ENCODE data around the gene ENDOV. TPM values are rescaled to one million over a fixed set of nuclear protein-coding genes. Genes with fewer than 3 reads are reported as not detected.

The ENDOV gene
- total RNA-seq, 2 experiments from 2014 or later, result 10.1 to 12.0 TPM

DNA sequence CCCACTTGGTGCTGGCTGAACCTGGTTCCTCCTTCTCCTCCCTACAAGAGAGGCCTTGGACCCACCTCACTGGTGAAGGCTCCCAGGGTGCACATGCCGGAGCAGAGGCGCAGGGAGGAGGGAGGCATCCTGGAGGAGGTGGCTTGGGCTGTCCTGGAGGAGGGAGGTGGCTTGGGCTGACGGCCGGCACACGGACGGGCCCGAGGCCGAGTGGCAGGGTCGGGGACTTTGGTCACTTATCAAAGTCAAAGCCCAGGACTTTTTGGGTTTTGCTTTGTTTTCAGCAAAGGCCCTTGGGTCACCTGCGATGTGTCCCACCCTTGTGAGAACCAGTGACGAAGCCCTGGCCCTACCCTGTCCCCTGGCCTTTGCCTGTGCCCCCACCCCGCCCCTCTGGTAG, 28.5 kb downstream of the ENDOV start:
- Histone ChIP-seq H3K9me3 (ENCODE audit: control insufficient read depth in 1 of 2, insufficient read depth in 1 of 2, low read length in 2 of 2) (peaks cover 0 to 14% of the 10 kb centered on the region in 2 experiments), H3K27me3 (ENCODE audit: control insufficient read depth in 1 of 2, insufficient read depth in 2 of 2, low read length in 2 of 2) (peaks cover 4 to 9% of the 10 kb centered on the region in 2 experiments), H3K4me3 (ENCODE audit: low read length) (no peak overlapping the region), H3K4me1 (ENCODE audit: insufficient read depth, low read length) (no peaks in the 10 kb centered on the region), H3K27ac (ENCODE audit: low read depth in 1 of 2, low read length in 2 of 2) (no peak overlapping the region), H3K36me3 (ENCODE audit: insufficient read depth, low read length) (no peaks in the 10 kb centered on the region)
- ATAC-seq (ENCODE audit: poor library complexity) (no peak), DNase-seq (no peak)
- Mint-ChIP-seq H3K36me3 (ENCODE audit: low read depth) (no peaks in the 10 kb centered on the region), H3K4me1 (ENCODE audit: low read depth) (no peaks in the 10 kb centered on the region), H3K27ac (no peak overlapping the region), H3K9me3 (no peaks in the 10 kb centered on the region), H3K4me3 (no peak overlapping the region), H3K27me3 (peaks cover 5% of the 10 kb centered on the region)
- TF ChIP-seq, protein P1, sequence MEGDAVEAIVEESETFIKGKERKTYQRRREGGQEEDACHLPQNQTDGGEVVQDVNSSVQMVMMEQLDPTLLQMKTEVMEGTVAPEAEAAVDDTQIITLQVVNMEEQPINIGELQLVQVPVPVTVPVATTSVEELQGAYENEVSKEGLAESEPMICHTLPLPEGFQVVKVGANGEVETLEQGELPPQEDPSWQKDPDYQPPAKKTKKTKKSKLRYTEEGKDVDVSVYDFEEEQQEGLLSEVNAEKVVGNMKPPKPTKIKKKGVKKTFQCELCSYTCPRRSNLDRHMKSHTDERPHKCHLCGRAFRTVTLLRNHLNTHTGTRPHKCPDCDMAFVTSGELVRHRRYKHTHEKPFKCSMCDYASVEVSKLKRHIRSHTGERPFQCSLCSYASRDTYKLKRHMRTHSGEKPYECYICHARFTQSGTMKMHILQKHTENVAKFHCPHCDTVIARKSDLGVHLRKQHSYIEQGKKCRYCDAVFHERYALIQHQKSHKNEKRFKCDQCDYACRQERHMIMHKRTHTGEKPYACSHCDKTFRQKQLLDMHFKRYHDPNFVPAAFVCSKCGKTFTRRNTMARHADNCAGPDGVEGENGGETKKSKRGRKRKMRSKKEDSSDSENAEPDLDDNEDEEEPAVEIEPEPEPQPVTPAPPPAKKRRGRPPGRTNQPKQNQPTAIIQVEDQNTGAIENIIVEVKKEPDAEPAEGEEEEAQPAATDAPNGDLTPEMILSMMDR (IDR thresholded peaks at IDR 0.05), result no peak
- ChIA-PET POLR2A (interaction anchor here (1.4 kb wide), 1 partner anchor 11 kb away, joined by 5 read pairs; no protein-coding TSS in a partner anchor), CTCF (no interaction called here)
- intact Hi-C loops (cut with DNase I, micrococcal nuclease), result no loop called here

DNA sequence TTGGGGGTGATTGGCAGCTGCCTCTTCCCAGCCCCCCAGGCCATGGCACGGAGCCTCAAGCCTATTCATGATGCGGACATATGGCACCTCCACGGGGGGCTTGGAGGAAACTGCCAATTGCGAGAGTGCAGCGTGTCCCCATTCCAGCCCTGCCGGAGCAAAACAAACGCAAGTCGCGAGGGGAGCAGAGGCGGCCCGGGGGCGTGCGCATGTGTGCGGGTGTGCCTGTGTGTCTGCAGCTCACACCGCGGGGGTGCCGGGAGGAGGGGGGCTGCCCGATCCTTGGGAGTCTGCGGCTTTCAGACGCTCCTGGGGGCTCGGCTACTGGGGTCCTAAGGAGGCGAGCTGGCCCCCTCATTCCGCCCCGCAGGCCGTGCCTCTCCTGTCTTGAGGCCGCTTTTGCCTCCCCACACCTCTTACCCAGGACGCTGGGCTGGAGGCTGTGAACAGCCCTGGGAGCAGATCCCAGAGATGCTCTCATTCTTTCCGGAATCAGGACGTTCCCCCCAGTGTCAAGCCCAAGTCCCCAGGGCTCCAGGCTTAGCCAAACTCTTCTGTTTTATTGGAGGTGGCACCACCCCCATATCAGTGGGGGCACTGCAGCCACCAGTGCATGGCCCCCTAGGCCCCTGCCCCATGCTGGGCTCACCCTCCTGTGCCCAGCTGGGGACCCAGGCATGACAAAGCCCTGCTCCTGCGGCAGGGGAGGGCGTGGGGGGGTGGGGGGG, 29.1 kb downstream of the ENDOV start:
- Histone ChIP-seq H3K9me3 (ENCODE audit: control insufficient read depth in 1 of 2, insufficient read depth in 1 of 2, low read length in 2 of 2) (peaks cover 0 to 14% of the 10 kb centered on the region in 2 experiments), H3K27me3 (ENCODE audit: control insufficient read depth in 1 of 2, insufficient read depth in 2 of 2, low read length in 2 of 2) (peaks cover 4 to 9% of the 10 kb centered on the region in 2 experiments), H3K36me3 (ENCODE audit: insufficient read depth, low read length) (no peaks in the 10 kb centered on the region), H3K27ac (ENCODE audit: low read depth in 1 of 2, low read length in 2 of 2) (no peak overlapping the region), H3K4me3 (ENCODE audit: low read length) (no peak overlapping the region), H3K4me1 (ENCODE audit: insufficient read depth, low read length) (no peaks in the 10 kb centered on the region)
- no peak overlapping the region for H3K27ac Mint-ChIP-seq
- no peak for ATAC-seq (ENCODE audit: poor library complexity)
- ChIA-PET POLR2A (no interaction called here), CTCF (no interaction called here)
- H3K36me3 Mint-ChIP-seq (ENCODE audit: low read depth), result no peaks in the 10 kb centered on the region
- peaks cover 5% of the 10 kb centered on the region for H3K27me3 Mint-ChIP-seq
- H3K4me3 Mint-ChIP-seq, result no peak overlapping the region
- no peaks in the 10 kb centered on the region for H3K9me3 Mint-ChIP-seq
- intact Hi-C loops (cut with DNase I, micrococcal nuclease), result no loop called here
- TF ChIP-seq, protein P1 (IDR thresholded peaks at IDR 0.05), result no peak
- DNase-seq, result no peak
- H3K4me1 Mint-ChIP-seq (ENCODE audit: low read depth), result no peaks in the 10 kb centered on the region

DNA sequence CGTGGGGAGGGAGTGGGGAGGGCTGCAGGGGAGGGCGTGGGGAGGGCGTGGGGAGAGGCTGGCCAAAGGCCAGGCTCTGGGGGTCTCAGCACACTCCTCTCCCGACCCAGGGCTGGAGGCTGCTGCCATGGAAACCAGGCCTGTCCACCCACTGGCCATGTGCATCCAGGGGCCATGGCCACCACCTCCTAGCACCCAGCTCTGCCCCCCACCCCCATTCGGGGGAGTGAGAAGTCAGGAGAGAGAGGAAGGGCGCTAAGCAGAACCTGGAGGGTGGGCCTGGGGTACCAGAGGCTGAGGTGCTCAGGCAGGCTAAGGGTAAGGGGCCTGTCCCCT, 29.6 kb downstream of the ENDOV start:
- intact Hi-C loops (cut with DNase I, micrococcal nuclease), result no loop called here
- Mint-ChIP-seq H3K27me3 (peaks cover 5% of the 10 kb centered on the region), H3K27ac (no peak overlapping the region), H3K4me3 (no peak overlapping the region), H3K9me3 (no peaks in the 10 kb centered on the region), H3K36me3 (ENCODE audit: low read depth) (no peaks in the 10 kb centered on the region), H3K4me1 (ENCODE audit: low read depth) (no peaks in the 10 kb centered on the region)
- peaks cover 4 to 9% of the 10 kb centered on the region in 2 experiments for H3K27me3 ChIP-seq (ENCODE audit: control insufficient read depth in 1 of 2, insufficient read depth in 2 of 2, low read length in 2 of 2)
- no peak overlapping the region for H3K27ac ChIP-seq (ENCODE audit: low read depth in 1 of 2, low read length in 2 of 2)
- CTCF ChIA-PET, result no interaction called here
- POLR2A ChIA-PET, result no interaction called here
- no peak for ATAC-seq (ENCODE audit: poor library complexity)
- no peak overlapping the region for H3K4me3 ChIP-seq (ENCODE audit: low read length)
- H3K4me1 ChIP-seq (ENCODE audit: insufficient read depth, low read length), result no peaks in the 10 kb centered on the region
- TF ChIP-seq, protein P1 (IDR thresholded peaks at IDR 0.05), result no peak
- no peaks in the 10 kb centered on the region for H3K36me3 ChIP-seq (ENCODE audit: insufficient read depth, low read length)
- no peak for DNase-seq
- peaks cover 0 to 14% of the 10 kb centered on the region in 2 experiments for H3K9me3 ChIP-seq (ENCODE audit: control insufficient read depth in 1 of 2, insufficient read depth in 1 of 2, low read length in 2 of 2)

All from CD4-positive, alpha-beta T cell (primary cell).